ENCODE measurements around the gene RETREG2. TPM values are rescaled to one million over a fixed set of nuclear protein-coding genes. Genes with fewer than 3 reads are reported as not detected.
A peak's percentile ranks its signal among the peaks of the same experiment; 100 is the strongest.

RETREG2 gene
- total RNA-seq, 2 experiments from 2014 or later: 104 to 111 TPM

DNA sequence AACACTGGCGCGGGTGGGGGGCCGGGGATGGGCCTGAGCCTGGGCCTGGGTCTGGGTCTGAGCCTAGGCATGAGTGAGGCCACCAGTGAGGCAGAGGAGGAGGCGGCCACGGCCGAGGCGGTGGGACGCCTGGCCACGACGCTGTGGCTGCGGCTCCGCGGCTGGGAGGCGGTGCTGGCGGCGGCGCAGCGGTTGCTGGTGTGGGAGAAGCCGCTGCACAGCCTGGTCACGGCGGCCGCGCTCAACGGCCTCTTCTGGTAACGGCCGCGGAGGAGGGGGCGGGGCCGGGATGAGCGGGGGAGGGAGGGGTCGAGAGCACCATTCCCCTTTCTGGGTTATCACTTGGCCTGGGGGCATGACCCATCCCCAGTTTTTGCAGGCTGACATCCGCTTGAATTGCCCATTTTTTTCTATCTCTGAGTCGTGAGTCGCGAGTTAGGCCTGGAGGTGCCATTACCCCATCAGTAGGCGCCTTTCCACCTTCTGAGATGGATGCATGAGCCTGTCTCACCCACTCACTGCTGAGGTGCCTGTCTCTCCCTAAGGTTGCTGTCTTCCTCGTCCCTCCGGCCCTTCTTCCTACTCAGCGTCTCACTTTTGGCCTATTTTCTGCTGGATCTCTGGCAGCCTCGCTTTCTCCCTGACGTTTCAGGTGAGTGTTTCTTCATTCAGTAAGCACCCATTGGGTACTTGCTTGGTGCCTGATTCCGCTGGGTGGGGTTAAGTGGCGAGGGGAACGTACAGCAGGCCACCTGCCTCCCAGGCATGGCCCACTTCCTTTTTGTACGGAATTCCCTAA, 501 bp downstream of the RETREG2 start:
- peak; percentile 55 for DNase-seq
- H3K27me3 Mint-ChIP-seq (ENCODE audit: low read depth): no peaks in the 10 kb centered on the region
- ATAC-seq: peak; percentile 2
- CTCF ChIA-PET: interaction anchor here (1.0 to 1.9 kb wide), 3 partner anchors 16 to 33 kb away, joined by 3 to 15 read pairs (median 5); partner anchors contain the start of gene ZFAND2B
- peak overlapping the region; percentile 92 for H3K4me3 Mint-ChIP-seq
- peaks cover 72% of the 10 kb centered on the region for H3K36me3 Mint-ChIP-seq (ENCODE audit: low read depth)
- H3K9me3 Mint-ChIP-seq (ENCODE audit: insufficient read depth): no peaks in the 10 kb centered on the region
- POLR2A ChIA-PET: interaction anchor here (1.0 to 4.4 kb wide), 4 partner anchors 28 to 69 kb away, joined by 3 to 49 read pairs (median 20); partner anchors contain the start of gene ZFAND2B
- peak overlapping the region; percentile 91 for H3K27ac Mint-ChIP-seq
- peaks cover 70% of the 10 kb centered on the region for H3K4me1 Mint-ChIP-seq (ENCODE audit: low read depth)

DNA sequence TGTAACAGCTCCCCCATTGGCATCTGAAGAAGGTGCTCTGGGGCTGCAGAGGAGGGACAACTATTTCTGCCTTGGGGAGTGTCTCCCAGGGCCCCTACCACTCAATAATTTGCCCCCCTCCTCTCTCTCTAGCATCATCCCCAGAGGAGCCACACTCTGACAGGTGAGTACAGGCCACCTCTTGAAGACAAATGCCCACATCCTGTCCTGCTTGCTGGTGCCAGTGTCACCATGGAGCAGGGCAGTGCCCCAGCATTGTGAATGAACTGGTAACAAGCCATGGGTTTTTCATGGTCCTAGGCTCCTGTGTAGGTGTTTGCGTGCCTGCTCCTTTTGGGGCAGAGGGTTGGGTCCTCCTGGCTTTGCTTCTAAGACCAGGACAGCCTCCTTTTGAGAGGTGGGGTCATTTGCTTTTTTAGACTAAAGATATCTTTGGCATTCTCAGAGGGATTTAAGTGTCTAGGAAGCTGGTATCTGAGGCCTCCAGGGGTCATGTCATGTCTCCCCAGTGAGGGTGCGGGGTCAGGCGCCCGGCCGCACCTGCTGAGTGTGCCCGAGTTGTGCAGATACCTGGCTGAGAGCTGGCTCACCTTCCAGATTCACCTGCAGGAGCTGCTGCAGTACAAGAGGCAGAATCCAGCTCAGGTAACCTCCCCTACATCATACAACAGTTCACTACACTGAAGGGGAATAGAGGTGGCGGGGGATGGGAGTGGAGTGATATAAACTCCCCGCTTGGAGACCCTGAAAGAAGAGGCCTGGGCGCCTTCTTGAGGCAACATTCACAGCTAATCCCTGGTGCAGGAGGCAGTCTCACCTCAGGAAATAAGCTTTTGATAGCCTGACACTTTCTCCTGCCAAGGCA, 1.8 kb downstream of the RETREG2 start:
- peaks cover 71% of the 10 kb centered on the region for H3K36me3 Mint-ChIP-seq (ENCODE audit: low read depth)
- no peaks in the 10 kb centered on the region for H3K27me3 Mint-ChIP-seq (ENCODE audit: low read depth)
- no peaks in the 10 kb centered on the region for H3K9me3 Mint-ChIP-seq (ENCODE audit: insufficient read depth)
- peak overlapping the region; percentile 92 for H3K4me3 Mint-ChIP-seq
- ChIA-PET POLR2A (interaction anchor here (0.7 to 4.4 kb wide), 7 partner anchors 16 to 73 kb away, joined by 3 to 37 read pairs (median 4); partner anchors contain the start of genes TUBA4B and ZFAND2B), CTCF (interaction anchor here (0.7 to 3.1 kb wide), 8 partner anchors 9 to 70 kb away, joined by 3 to 16 read pairs (median 6); partner anchors contain the start of gene ZFAND2B)
- DNase-seq: no peak
- no peak for ATAC-seq
- H3K27ac Mint-ChIP-seq: no peak overlapping the region
- peaks cover 66% of the 10 kb centered on the region for H3K4me1 Mint-ChIP-seq (ENCODE audit: low read depth)

DNA sequence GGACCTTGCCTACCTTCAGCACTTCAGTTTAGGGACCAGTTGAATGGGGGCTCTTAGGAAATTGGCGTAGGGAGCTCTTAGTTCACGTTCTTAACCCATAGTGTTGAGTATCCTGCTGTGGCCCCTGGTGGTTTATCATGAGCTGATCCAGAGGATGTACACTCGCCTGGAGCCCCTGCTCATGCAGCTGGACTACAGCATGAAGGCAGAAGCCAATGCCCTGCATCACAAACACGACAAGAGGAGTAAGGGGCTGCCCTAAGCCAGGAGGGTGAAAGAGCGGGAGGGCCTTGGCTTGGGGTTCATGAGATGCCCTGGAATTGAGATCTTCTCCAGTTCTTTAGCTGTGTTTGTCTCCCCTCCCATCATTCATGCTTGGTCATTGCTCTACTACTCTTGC, 2.9 kb downstream of the RETREG2 start:
- CTCF ChIA-PET: interaction anchor here (0.8 to 3.1 kb wide), 10 partner anchors 10 to 119 kb away, joined by 3 to 16 read pairs (median 7); partner anchors contain the start of genes NHEJ1 and ZFAND2B
- no peak for DNase-seq
- peak overlapping the region; percentile 60 for H3K4me3 Mint-ChIP-seq
- no peaks in the 10 kb centered on the region for H3K27me3 Mint-ChIP-seq (ENCODE audit: low read depth)
- peaks cover 73% of the 10 kb centered on the region for H3K36me3 Mint-ChIP-seq (ENCODE audit: low read depth)
- ATAC-seq: no peak
- H3K9me3 Mint-ChIP-seq (ENCODE audit: insufficient read depth): no peaks in the 10 kb centered on the region
- peak overlapping the region; percentile 88 for H3K27ac Mint-ChIP-seq
- peaks cover 60% of the 10 kb centered on the region for H3K4me1 Mint-ChIP-seq (ENCODE audit: low read depth)
- POLR2A ChIA-PET: interaction anchor here (0.8 to 4.4 kb wide), 5 partner anchors 19 to 48 kb away, joined by 3 to 37 read pairs (median 11); partner anchors contain the start of gene ZFAND2B

DNA sequence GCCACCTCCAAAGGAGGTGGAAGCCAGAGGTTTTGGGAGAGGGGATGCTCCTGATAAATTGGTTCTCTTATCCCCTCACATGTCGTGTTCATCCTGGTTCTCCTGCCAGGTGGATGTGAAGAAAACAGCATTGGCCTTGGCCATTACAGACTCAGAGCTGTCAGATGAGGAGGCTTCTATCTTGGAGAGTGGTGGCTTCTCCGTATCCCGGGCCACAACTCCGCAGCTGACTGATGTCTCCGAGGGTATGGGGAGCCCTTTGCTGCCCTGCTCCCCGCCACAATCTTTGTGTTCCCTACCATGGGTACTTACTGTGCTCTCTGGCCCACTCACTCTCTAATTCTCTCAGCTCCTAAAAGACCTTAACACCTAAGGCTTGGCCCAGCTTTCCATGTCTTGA, 3.5 kb downstream of the RETREG2 start:
- Mint-ChIP-seq H3K4me3 (peak overlapping the region; percentile 60), H3K9me3 (ENCODE audit: insufficient read depth) (no peaks in the 10 kb centered on the region), H3K36me3 (ENCODE audit: low read depth) (peaks cover 75% of the 10 kb centered on the region), H3K4me1 (ENCODE audit: low read depth) (peaks cover 60% of the 10 kb centered on the region), H3K27me3 (ENCODE audit: low read depth) (no peaks in the 10 kb centered on the region), H3K27ac (peak overlapping the region; percentile 88)
- DNase-seq (no peak), ATAC-seq (no peak)
- POLR2A ChIA-PET: interaction anchor here (0.9 to 4.4 kb wide), 6 partner anchors 14 to 47 kb away, joined by 3 to 37 read pairs (median 8); partner anchors contain the start of gene ZFAND2B
- CTCF ChIA-PET: interaction anchor here (0.8 to 3.1 kb wide), 16 partner anchors 8 to 123 kb away, joined by 3 to 16 read pairs (median 6); partner anchors contain the start of genes NHEJ1 and ZFAND2B

DNA sequence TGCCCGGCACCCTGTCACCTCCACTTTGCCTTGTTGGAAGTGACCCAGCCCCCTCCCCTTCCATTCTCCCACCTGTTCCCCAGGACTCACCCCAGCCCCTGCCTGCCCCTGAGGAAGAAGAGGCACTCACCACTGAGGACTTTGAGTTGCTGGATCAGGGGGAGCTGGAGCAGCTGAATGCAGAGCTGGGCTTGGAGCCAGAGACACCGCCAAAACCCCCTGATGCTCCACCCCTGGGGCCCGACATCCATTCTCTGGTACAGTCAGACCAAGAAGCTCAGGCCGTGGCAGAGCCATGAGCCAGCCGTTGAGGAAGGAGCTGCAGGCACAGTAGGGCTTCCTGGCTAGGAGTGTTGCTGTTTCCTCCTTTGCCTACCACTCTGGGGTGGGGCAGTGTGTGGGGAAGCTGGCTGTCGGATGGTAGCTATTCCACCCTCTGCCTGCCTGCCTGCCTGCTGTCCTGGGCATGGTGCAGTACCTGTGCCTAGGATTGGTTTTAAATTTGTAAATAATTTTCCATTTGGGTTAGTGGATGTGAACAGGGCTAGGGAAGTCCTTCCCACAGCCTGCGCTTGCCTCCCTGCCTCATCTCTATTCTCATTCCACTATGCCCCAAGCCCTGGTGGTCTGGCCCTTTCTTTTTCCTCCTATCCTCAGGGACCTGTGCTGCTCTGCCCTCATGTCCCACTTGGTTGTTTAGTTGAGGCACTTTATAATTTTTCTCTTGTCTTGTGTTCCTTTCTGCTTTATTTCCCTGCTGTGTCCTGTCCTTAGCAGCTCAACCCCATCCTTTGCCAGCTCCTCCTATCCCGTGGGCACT, 4.5 kb downstream of the RETREG2 start:
- ATAC-seq: no peak
- Mint-ChIP-seq H3K4me3 (peak overlapping the region; percentile 60), H3K36me3 (ENCODE audit: low read depth) (peaks cover 78% of the 10 kb centered on the region), H3K27ac (peak overlapping the region; percentile 88), H3K9me3 (ENCODE audit: insufficient read depth) (no peaks in the 10 kb centered on the region), H3K4me1 (ENCODE audit: low read depth) (peaks cover 61% of the 10 kb centered on the region), H3K27me3 (ENCODE audit: low read depth) (no peaks in the 10 kb centered on the region)
- CTCF ChIA-PET: interaction anchor here (0.9 to 3.1 kb wide), 14 partner anchors 9 to 124 kb away, joined by 3 to 16 read pairs (median 6); partner anchors contain the start of genes NHEJ1 and ZFAND2B
- DNase-seq: peak; percentile 39
- POLR2A ChIA-PET: interaction anchor here (0.9 to 4.4 kb wide), 8 partner anchors 11 to 72 kb away, joined by 3 to 37 read pairs (median 5); partner anchors contain the start of gene ZFAND2B

DNA sequence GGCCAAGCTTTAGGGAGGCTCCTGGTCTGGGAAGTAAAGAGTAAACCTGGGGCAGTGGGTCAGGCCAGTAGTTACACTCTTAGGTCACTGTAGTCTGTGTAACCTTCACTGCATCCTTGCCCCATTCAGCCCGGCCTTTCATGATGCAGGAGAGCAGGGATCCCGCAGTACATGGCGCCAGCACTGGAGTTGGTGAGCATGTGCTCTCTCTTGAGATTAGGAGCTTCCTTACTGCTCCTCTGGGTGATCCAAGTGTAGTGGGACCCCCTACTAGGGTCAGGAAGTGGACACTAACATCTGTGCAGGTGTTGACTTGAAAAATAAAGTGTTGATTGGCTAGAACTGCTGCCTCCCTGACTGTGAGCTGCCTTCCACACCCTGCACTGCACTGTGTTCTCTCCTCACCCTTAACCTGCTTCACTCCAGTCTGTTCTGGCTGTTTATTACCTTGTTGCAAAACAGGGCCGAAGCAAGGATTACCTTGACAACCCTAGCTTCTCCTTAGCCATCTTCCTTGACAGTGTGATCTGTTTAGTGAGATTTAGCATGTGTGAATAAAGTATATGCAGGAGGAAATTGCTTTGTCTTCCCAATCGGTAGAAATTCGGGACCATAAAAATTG, 5.2 kb downstream of the RETREG2 start:
- ChIA-PET CTCF (interaction anchor here (1.9 to 2.7 kb wide), 4 partner anchors 10 to 112 kb away, joined by 8 to 14 read pairs (median 12); partner anchors contain the start of genes NHEJ1 and ZFAND2B), POLR2A (interaction anchor here (0.9 to 4.4 kb wide), 5 partner anchors 10 to 72 kb away, joined by 3 to 37 read pairs (median 6); partner anchors contain the start of gene ZFAND2B)
- no peak for ATAC-seq
- Mint-ChIP-seq H3K27ac (peak overlapping the region; percentile 88), H3K27me3 (ENCODE audit: low read depth) (no peaks in the 10 kb centered on the region), H3K36me3 (ENCODE audit: low read depth) (peaks cover 76% of the 10 kb centered on the region), H3K4me1 (ENCODE audit: low read depth) (peaks cover 61% of the 10 kb centered on the region), H3K4me3 (peak overlapping the region; percentile 60), H3K9me3 (ENCODE audit: insufficient read depth) (no peaks in the 10 kb centered on the region)
- no peak for DNase-seq

DNA sequence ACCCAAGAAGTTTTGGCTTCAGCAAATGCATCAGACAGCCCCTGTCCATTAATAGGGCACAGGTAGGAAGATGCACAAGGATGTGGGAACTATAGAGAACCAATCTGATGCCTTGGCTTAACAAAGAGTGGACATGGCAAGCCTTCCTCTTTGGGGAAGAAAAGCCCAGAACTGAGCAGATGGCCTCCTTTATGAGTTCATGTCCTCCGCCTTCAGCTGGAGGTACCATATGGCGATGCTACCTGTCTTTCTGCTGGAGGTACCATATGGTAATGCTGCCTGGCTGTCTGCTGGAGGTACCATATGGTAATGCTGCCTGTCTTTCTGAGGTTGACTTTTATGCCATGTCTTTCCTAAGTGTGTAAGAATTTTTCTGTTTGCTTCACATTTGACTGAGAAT, 6.0 kb downstream of the RETREG2 start:
- ATAC-seq (no peak), DNase-seq (no peak)
- H3K9me3 Mint-ChIP-seq (ENCODE audit: insufficient read depth): no peaks in the 10 kb centered on the region
- no peak overlapping the region for H3K4me3 Mint-ChIP-seq
- ChIA-PET POLR2A (interaction anchor here (3.0 kb wide), 1 partner anchor 17 kb away, joined by 27 read pairs; no protein-coding TSS in a partner anchor), CTCF (interaction anchor here (1.3 to 1.4 kb wide), 2 partner anchors 14 to 25 kb away, joined by 3 read pairs; no protein-coding TSS in a partner anchor)
- peaks cover 72% of the 10 kb centered on the region for H3K36me3 Mint-ChIP-seq (ENCODE audit: low read depth)
- H3K27me3 Mint-ChIP-seq (ENCODE audit: low read depth): no peaks in the 10 kb centered on the region
- H3K27ac Mint-ChIP-seq: no peak overlapping the region
- peaks cover 59% of the 10 kb centered on the region for H3K4me1 Mint-ChIP-seq (ENCODE audit: low read depth)

DNA sequence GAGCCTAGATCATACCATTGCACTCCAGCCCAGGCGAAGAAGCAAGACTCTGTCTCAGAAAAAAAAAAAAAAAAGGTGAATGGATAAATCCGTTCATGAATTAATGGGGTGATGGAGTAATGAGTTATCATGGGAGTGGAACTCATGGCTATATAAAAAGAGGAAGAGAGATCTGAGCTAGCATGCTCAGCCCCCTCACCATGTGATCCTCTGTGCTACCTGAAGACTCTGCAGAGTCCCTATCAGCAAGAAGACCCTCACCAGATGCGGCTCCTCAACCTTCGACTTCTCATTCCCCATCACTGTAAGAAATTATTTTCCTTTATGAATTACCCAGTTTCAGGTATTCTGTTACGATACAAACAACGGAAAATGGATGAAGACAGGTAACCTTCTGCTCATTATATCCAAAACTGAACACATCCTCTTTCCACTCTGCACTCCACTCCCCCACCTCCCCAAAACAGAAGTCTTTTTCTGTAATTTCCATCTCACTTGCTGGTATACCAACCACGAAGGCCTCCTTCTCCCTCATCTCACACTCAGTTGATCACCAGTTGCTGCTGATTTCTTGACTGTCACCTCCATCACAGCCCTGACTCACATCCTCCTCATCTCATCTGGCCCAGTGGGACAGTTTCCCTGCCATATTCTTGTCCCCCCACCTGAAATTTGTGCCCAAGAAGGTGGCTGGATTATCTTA, 8.8 kb downstream of the RETREG2 start:
- peaks cover 45% of the 10 kb centered on the region for H3K36me3 Mint-ChIP-seq (ENCODE audit: low read depth)
- DNase-seq (no peak), ATAC-seq (no peak)
- H3K4me1 Mint-ChIP-seq (ENCODE audit: low read depth): peaks cover 31% of the 10 kb centered on the region
- H3K27ac Mint-ChIP-seq: no peak overlapping the region
- ChIA-PET POLR2A (no interaction called here), CTCF (no interaction called here)
- no peak overlapping the region for H3K4me3 Mint-ChIP-seq
- no peaks in the 10 kb centered on the region for H3K27me3 Mint-ChIP-seq (ENCODE audit: low read depth)
- H3K9me3 Mint-ChIP-seq (ENCODE audit: insufficient read depth): no peaks in the 10 kb centered on the region

DNA sequence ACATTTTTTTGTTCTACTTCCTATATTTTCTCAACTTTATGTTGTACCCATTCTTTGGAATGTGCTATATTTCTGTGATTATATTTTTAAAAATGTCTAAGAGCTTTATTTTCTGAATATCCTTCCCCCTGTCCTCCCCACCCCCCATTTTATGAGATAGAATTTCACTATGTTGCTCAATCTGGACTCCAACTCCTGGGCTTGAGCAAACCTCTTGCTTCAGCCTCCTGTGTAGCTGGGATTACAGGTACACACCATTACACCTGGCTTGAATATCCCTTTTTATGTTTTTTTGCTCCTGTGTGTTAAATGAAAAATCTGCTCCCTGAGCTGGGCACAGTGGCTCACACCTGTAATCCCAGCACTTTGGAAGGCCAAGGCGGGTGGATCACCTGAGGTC, 19.3 kb downstream of the RETREG2 start:
- DNase-seq (no peak), ATAC-seq (no peak)
- Mint-ChIP-seq H3K36me3 (ENCODE audit: low read depth) (peaks cover 9% of the 10 kb centered on the region), H3K9me3 (ENCODE audit: insufficient read depth) (peaks cover 4% of the 10 kb centered on the region), H3K4me3 (no peak overlapping the region), H3K27ac (no peak overlapping the region), H3K4me1 (ENCODE audit: low read depth) (peaks cover 19% of the 10 kb centered on the region), H3K27me3 (ENCODE audit: low read depth) (no peaks in the 10 kb centered on the region)
- ChIA-PET CTCF (interaction anchor here (0.8 to 3.0 kb wide), 5 partner anchors 9 to 98 kb away, joined by 3 to 10 read pairs (median 3); partner anchors contain the start of gene ZFAND2B), POLR2A (interaction anchor here (1.6 kb wide), 1 partner anchor 9 kb away, joined by 7 read pairs; no protein-coding TSS in a partner anchor)
